Activated gamma-delta T cell treated with Interleukin-2 at 50 U/mL for 16 hours (primary cell): ENCODE data around the gene AGAP6.
"Not testable (repeated sequence)": the region's sequence is repeated elsewhere in the genome, so short reads cannot be mapped to it uniquely, and the experiment has no call there.

Experiments
- DNase-seq: peaks from one replicate; pipeline ENCODE4 v3.0.0-alpha.2; 2020

Gene AGAP6

DNA sequence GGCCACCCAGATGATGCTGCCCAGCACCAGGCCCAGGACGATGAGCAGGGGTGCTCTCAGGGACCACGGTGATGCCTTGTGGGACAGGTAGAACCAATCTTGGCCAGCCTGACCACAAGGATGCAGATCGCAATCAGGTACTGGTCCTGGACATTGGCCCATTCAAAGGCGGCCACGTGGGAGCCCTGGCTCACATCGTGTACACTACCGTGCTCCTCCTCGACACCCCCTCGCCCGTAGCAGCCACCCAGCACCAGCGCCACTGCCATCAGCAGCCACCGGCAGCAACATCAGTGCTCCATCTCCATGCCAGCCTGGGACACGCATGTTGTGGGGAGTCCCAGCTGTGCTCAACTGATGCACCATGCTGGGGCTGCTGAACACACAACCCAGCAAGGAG, 39.0 kb downstream of the AGAP6 start:
- no peak for DNase-seq

DNA sequence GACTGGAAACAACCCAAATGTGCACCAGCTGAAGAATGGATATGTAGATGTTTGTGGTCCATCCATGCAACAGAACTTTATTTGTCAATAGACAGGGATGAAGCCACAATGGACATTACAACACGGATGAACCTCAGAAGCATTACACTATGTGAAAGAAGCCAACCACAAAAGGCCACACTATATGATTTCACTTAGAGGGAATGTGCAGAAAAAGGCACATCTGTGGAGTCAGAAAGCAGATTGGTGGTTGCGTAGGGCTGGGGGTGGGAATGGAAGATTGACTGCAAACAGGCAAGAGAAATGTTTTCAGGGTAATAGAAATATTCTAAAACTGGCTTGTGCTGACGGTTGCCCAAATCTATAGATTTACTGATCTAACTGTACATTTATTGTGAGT, 45.3 kb downstream of the AGAP6 start:
- no peak for DNase-seq

DNA sequence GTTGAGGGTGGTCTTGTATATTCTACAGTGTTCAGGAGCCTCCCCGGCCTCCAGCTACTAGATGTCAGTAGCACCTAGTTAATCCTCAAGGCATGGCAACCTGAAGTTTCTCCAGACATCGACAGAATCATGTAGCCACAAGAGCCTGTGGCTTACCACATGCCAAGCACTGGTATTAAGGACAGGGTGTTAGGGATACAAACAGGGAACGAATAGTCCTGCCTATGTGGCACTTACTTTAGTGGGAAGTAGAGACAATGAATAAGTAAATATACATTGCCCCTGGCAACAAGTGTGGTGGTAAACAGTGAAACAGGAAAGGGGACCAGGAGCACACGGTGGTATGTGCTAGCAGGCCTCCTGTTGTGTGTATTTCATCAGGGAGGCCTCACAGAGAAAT, 47.1 kb downstream of the AGAP6 start:
- DNase-seq, result not testable (repeated sequence)

DNA sequence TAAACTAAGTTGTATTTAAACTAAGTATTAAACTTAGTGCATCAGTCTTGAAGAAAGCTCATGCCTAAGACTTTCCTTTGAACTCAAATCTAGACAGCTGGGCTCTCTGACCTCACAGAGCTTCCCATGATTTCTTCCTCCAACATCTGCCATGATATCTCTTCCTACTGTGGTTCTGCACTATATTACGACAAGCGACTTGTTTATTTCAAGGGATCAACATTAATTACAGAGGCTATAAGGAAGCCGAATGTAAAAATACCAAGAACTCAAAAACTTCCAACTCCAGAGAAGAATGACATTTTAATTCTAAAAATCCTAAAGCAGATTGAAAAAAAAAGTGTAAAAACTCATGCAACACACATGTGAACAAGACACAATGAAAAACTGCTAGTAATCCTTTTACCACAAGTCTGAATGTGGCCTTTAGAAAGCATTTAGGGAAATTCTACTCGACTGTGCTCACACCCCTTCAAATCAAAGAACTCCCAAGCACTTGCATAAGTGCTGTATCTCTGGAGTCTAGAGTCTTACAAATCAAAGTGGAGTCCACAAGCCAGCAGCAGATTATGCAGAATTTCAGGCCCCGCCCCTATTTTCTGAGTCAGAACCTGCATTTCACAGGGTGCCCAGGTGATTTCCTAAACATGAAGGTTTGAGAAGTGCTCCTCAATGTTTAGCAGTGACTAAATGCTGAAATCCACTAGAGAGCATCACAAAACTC, 56.9 kb downstream of the AGAP6 start:
- no peak for DNase-seq

DNA sequence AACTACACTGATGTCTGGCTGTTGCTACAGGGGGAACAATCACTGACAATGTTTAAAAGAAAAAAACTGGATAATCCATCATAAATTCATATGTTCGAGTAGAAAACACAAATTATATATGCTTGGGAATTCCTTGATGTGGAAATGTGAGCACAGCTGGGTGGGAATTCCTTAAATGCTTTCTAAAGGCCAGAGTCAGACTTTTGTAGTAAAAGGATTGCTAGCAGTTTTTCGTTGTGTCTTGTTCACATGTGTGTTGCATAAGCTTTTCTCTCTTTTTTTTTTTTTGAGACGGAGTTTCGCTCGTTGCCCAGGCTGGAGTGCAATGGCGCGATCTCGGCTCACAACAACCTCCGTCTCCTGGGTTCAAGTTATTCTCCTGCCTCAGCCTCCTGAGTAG, 58.3 kb downstream of the AGAP6 start:
- DNase-seq, result not testable (repeated sequence)

DNA sequence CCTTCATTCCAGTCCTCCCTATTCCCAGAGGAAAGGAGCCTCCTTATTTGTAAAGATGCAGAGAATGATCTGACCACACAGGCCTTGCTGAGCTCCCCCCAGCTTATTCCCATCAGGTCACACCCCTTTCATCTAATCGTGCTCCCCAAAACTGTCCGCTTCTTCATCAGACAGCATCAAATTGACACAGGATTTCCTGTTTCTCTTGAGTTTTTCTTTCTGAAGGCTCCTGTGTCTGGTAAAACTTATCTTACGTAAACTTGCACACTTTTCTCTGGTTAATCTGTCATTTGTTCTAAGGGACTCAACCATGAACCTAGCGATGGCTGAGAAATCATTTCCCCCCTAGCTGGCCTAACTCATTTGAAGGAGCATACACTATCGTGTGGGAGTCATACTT, 59.4 kb downstream of the AGAP6 start:
- not testable (repeated sequence) for DNase-seq

DNA sequence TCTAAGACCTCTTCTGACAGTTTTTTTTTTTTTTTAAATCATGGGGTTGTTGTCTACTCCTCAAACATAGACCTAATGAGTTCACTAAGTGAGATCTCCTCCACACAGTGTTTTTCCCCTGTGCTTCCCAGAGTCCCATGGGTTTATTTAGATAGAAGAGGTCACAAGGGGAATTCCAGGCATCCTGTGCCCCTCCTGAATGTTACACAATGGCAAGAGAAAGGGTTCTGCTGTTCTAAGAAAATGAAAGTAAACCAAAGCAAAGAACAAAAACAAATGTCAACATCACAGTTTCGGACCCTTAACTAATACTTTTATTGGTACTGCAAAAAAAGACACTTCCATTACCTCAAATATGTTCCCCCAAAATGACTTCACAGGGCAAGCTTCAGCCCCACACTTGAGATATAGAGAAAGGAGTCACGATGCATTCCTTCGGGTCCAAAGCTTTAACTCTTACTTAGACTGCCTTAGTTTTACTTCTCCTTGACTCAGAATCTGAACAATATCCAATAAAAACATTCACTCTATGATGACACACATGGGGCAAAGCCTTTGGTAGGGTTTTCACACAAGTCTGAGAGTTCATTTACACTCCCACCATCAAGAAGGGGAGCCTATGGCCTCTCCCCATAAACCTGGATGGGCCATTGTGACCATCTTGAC, 63.9 kb downstream of the AGAP6 start:
- not testable (repeated sequence) for DNase-seq

DNA sequence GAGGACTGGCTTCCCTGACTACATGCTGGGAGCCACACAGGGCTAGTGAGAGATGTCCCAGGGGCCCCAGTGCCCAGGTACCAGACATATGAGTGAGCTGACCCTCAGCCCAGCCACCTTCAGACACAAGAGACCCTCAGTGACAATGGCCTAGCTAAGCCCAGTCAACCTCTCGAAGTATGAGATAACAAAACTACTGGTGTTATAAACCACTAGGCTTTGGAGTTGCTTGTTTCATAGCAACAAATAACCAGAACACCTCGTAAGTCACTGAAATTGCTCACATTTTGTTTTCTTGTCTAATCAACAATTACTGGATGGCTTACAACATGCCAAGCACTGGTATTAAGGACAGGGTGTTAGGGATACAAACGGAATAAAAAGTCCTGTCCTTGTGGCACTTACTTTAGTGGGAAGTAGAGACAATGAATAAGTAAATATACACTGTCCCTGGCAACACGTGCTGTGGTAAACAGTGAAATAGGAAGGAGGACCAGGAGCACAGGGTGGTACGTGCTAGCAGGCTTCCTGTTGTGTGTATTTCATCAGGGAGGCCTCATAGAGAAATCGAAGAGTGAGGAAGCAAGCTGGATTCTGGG, 64.7 kb downstream of the AGAP6 start:
- not testable (repeated sequence) for DNase-seq

DNA sequence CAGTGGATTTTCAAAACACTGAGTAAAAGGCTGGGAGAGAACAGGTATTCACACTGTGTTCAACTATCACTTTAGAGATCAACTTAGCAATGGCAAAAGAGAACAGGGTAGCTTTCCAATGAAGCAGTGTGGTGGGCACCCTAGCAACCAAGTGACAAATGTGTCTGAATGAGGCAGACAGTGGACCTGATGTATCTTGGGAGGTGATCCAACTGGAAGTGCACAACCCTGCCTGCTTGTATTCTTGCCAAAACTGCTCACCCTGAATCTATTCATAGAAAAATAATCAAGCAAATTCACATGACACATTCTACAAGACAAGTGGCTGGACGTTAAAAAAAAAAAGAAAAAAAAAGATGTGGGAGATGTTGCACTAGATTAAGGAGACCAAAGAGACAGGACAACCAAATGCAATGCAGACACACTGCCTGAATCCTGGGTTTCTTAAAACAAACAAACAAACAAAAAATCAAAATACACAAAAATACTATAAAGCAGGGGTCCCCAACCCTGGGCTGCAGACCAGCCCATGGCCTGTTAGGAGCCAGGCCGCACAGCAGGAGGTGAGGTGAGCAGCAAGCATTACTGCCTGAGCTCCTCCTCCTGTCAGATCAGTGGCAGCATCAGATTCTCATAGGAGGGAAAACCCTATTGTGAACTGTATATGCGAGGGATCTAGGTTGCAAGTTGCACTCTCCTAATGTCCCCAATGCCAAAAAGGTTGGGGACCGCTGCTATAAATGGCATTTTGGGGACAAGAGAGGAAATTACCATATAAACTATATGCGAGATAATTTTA, 67.5 kb downstream of the AGAP6 start:
- DNase-seq, result not testable (repeated sequence)

DNA sequence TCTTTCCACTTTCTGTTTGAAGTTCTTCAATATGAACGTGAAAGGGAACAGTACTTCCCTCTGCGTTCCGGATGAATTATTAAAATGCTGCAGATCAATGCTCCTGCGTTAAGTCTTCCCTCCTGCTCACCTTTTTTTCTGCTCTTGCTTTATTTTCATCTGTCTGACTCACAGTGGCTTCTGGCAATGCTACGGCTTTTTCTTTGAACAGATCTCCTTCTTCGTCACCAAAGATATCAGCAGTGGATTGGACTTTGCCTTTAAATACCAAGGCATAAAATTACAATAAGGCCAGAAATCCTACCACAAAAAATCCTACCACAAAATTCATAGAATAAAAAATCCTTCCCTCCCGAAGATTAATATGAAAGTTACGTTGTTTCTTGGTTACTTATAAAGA, 68.4 kb downstream of the AGAP6 start:
- not testable (repeated sequence) for DNase-seq

DNA sequence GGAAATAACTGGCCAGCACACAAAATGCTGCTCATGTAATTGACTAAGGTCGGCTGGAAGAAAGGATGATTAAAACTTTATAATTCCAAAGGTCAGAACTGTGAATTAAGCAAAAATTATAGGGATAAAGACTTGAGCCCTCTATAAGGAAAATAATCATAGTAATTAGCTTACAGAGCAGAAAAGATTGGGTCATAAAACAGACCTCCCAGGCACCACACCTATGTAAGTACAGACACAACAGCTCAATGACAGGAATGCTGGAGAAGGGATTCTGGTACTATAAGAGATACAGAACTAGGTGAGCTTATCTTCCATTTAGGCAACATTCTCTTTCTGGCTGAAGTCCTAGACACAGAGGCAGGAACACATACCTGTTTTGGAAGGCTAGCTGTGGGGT, 70.5 kb downstream of the AGAP6 start:
- DNase-seq, result not testable (repeated sequence)

DNA sequence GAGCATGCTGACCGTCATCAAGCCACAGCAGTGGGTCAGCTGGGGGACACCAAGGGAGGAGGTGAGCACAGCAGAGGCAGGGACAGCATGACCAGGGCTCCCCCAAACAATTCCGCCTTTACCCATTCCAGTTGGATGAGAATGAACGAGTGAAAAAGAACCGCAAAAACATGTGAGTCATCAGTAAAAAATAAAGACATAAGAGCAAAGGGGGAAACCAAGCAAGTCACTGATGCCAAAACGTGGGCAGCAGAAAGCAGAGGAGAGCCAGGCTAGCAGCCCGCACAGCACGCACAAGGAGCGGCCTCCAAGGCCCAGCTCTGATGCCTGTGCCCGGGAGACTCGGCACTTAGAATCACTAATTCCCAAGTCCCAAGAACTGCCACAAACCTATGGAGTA, 71.7 kb downstream of the AGAP6 start:
- not testable (repeated sequence) for DNase-seq
